Activated T-helper 2 cell treated with anti-CD3 and anti-CD28 coated beads, Interferon-gamma antibody, Interleukin-2, Interleukin-4, amounts not matched to agents 10 μg/mL and 5 μg/mL and 100 μg/mL, durations not matched to agents 14 hours and 24 hours and 36 hours (primary cell): ENCODE results near the gene PSMD14. TPM values are rescaled to one million over a fixed set of nuclear protein-coding genes. Genes with fewer than 3 reads are reported as not detected.
"Not testable (repeated sequence)": the region's sequence is repeated elsewhere in the genome, so short reads cannot be mapped to it uniquely, and the experiment has no call there.

Experiments
- DNase-seq: peaks from one replicate; pipeline ENCODE4 v3.0.0; 2021; ENCODE audit warnings: low spot score
- H3K27ac Mint-ChIP-seq: one replicate; pipeline ENCODE4 v1.8.0; 2021; ENCODE audit warnings: mixed read lengths
- H3K27me3 Mint-ChIP-seq: one replicate; pipeline ENCODE4 v1.8.0; 2021; ENCODE audit warnings: low read depth, mixed read lengths
- H3K36me3 Mint-ChIP-seq: one replicate; pipeline ENCODE4 v1.8.0; 2021; ENCODE audit warnings: low read depth, mixed read lengths
- H3K4me1 Mint-ChIP-seq: one replicate; pipeline ENCODE4 v1.8.0; 2021; ENCODE audit warnings: low read depth, mixed read lengths
- H3K4me3 Mint-ChIP-seq: one replicate; pipeline ENCODE4 v1.8.0; 2021; ENCODE audit warnings: low read depth, mild to moderate bottlenecking, moderate library complexity, mixed read lengths
- H3K9me3 Mint-ChIP-seq: one replicate; pipeline ENCODE4 v1.8.0; 2021; ENCODE audit warnings: mixed read lengths
- intact Hi-C: fragments of 100-400 bp; cut with micrococcal nuclease; formaldehyde crosslinking; loops from one replicate; pipeline ENCODE4 v1.15.1; 2023
- total RNA-seq: library from RNA; stranded (reverse); gene quantifications from 2 replicates; pipeline ENCODE4 v1.2.3, GENCODE V29; 2022

Gene PSMD14
- 106 and 110 TPM in 2 replicates for total RNA-seq

DNA sequence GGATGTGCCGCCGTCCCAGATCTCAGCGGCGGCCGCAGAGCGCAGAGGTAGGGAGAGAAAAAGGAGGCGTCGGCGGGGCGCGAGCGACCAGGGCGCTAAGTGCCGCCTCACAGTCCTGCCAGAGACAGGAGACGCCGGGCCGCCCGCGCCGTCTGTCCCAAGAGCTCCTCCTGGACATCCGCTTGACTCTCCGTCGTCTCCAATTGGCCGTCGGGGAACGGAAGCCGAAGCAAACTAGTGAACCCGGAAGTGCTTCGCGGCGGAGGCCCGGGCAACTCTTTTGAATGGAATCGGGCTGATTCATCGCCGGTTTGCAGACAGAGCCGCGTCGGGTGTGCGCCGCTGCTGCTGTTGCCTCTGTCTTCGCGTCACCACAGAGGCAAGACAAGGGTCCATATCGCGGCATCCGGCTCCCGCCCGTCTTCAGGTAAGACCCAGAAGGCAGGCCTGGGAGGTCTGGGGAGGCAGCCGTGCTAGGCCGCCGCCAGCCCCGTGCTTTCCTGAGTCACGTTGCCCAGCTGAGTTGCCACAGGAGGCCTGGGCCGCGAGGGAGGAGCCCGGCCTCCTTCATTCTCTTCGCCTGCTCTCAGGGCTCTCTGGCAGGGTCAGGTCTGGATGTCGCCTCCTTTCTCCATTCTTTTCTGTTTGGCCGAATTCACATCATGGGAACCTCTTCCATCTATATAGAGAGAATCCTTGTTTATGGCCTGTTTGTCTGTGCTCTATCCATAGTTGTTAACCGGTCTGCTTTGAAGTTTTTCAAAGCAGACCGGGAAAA lies at the start of gene PSMD14:
TSS of gene PSMD14 (plus strand) at position 248 of the 778 bp plus-strand sequence. CDS start 10,401 bp downstream, outside the sequence.
- intact Hi-C loops = loop anchor here (1.0 to 5.0 kb wide), 7 partner anchors 49 to 754 kb away; partner anchors contain the start of gene TBR1
- Mint-ChIP-seq H3K36me3 (peaks cover 38% of the 10 kb centered on the region), H3K27ac (peak within 1 kb of the TSS; percentile 97), H3K9me3 (peaks cover 4% of the 10 kb centered on the region), H3K4me3 (peak within 1 kb of the TSS; percentile 99), H3K4me1 (peaks cover 30% of the 10 kb centered on the region), H3K27me3 (peaks cover 2% of the 10 kb centered on the region)
- DNase-seq = peak; percentile 89

DNA sequence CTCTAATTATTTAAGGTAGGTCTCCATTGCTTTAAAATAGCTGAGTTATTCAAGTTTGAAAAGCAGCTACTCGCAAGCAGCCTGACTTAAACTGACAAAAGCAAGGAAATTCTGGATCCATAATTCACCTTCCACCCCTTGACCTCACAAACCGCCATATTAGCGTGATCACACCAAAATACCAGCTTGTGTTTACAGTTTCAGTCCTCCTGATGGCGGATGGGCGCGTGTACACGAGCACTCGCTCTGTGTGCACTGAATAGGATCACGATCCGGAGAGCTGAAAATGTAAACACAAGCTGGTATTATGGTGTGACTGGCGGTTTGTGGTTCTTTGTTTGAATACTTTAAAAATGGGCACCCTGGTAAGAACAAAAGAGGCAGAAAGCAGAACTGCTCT lies 42.4 kb upstream of the PSMD14 start:
- peaks cover 18% of the 10 kb centered on the region for H3K27me3 Mint-ChIP-seq
- no peaks in the 10 kb centered on the region for H3K9me3 Mint-ChIP-seq
- intact Hi-C loops = no loop called here
- H3K36me3 Mint-ChIP-seq = no peaks in the 10 kb centered on the region
- no peak overlapping the region for H3K4me3 Mint-ChIP-seq
- DNase-seq = no peak
- H3K4me1 Mint-ChIP-seq = no peaks in the 10 kb centered on the region
- no peak overlapping the region for H3K27ac Mint-ChIP-seq

DNA sequence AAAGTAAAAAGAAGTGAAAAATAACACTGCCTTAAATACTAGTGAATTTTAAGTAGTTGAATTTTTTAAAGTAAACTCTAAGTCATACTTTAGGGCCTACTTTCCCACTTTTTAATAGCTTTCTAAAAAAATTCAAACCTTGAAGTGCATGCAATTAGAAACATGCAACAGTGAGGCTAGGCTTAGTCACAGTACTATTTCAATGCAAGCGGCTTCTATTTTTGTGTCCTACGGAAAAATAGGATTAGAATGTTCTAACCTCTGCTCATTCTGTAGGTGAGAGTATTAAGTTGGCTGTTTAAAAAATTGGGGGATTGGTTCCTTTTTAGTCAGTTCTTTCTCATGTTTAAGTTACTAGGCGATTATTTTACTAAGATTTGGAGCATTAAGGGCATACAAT lies 39.1 kb upstream of the PSMD14 start:
- no peaks in the 10 kb centered on the region for H3K9me3 Mint-ChIP-seq
- H3K4me3 Mint-ChIP-seq = no peak overlapping the region
- H3K27me3 Mint-ChIP-seq = peaks cover 25% of the 10 kb centered on the region
- H3K36me3 Mint-ChIP-seq = no peaks in the 10 kb centered on the region
- no peak for DNase-seq
- H3K4me1 Mint-ChIP-seq = peaks cover 8% of the 10 kb centered on the region
- no peak overlapping the region for H3K27ac Mint-ChIP-seq
- intact Hi-C loops = no loop called here

DNA sequence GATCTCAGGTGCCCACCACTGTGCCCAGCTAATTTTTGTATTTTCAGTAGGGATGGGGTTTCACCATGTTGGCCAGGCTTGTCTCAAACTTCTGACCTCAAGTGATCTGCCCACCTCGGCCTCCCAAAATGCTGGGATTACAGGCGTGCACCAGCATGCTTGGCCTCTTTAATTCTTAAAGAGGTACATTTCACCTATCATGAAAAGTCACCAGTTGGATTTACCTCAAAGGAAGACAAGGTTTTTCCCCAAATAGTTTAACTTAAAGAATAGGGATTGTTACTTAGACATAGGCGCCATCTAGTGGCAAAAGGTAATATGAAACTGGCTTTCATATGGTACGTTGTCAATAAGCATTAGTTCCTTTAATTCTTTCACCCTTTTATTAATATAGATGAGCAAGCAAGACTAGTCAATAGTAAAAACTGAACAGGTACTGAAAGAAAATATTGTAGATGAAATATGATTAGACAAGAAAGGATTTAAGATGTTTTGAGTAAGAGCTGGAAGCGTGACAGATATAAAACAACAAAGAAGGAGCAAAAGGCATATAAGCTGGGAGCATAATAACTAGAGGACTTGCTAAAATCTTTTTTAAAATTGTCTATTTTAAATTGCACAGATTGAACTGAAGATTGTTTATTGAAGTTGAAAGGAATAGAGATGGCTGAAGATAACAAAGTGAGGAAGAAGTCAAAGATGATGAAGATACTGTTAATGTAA lies 35.0 kb upstream of the PSMD14 start:
- Mint-ChIP-seq H3K36me3 (no peaks in the 10 kb centered on the region), H3K27ac (no peak overlapping the region), H3K4me1 (peaks cover 8% of the 10 kb centered on the region), H3K27me3 (peaks cover 20% of the 10 kb centered on the region), H3K9me3 (no peaks in the 10 kb centered on the region), H3K4me3 (no peak overlapping the region)
- no peak for DNase-seq
- intact Hi-C loops = loop anchor here (1.0 to 10.0 kb wide), 3 partner anchors 35 to 278 kb away; no protein-coding TSS in a partner anchor

DNA sequence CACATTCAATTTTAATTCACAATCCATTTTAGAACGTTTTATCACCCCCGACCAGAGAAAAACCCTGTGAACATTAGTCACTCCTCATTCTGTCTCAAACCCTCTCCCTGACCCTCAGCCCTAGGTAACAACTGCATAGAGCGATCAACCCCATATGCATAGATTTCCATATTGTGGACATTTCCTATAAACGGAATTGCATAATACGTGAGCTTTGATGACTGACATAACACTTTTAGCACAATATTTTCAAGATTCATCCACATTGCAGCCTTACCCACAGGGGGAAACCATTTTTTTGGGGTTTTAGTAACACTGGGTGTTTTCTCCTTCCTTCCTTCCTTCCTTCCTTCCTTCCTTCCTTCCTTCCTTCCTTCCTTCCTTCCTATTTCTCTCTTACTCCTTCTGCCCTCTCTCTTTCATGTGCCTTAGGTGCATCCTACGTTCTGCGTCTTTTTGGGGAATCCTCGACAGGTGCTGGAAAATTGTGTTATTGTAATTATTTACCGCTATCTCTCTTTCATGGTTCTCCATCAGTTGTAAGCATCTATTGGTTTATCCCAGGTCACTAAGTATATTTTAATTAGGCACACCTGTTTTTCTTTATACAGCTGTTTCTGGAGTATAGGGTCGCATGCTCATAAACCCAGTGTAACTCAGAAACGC lies 29.5 kb upstream of the PSMD14 start:
- not testable (repeated sequence) for H3K4me3 Mint-ChIP-seq, H3K9me3 Mint-ChIP-seq, H3K27ac Mint-ChIP-seq, H3K4me1 Mint-ChIP-seq, H3K36me3 Mint-ChIP-seq, H3K27me3 Mint-ChIP-seq, DNase-seq
- intact Hi-C loops = loop anchor here (10.0 kb wide), 1 partner anchor 284 kb away; no protein-coding TSS in a partner anchor

DNA sequence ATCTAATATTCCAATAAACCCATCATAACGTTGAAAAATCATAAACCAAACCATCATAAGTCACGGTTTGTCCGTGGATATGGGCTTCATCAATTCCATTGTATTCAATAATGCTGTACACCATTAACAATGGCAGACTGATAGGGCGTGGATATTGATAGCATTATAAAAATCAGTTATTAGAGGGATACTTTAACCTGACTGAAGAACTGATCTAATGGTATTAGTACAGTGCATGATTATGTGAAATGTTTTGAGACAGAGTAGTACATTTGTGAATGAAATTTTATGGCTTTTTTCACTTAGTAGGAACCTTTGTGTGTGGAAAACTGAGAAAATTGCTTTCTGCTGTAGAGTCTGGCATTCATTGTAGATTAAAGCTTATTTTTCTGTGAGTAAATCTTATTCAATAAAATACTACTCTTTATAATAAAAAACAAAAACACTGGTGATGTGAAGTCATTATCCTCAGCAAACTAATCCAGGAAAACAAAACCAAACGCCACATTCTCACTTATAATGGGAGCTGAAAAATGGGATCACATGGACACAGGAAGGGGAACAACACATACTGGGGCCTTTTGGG lies 28.9 kb upstream of the PSMD14 start:
- DNase-seq, H3K36me3 Mint-ChIP-seq, H3K9me3 Mint-ChIP-seq, H3K4me3 Mint-ChIP-seq, H3K4me1 Mint-ChIP-seq, H3K27ac Mint-ChIP-seq: not testable (repeated sequence)
- intact Hi-C loops = loop anchor here (10.0 kb wide), 1 partner anchor 285 kb away; no protein-coding TSS in a partner anchor
- H3K27me3 Mint-ChIP-seq = peaks cover 11% of the 10 kb centered on the region

DNA sequence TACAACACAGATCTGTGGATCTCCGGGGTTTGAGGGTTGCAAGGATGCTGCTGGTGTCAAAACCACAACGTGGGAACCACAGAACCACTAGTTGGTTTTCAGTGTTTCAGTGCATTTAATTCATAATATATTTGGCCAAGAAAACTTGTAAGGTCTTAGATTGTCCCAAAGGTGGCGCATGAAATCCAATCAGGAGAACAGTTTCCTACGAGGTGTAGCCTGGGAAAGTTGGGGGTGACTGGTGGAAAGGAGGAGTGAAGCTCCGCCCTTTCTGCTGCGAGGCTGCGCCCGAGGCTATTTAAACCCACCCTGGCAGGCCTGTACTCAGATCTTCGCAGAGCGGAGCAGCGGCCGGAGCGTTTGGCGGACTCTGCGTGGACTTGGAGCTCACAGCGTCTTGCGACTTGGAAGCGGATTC lies 27.3 kb upstream of the PSMD14 start:
- H3K4me1 Mint-ChIP-seq, intact Hi-C loops, H3K9me3 Mint-ChIP-seq, H3K4me3 Mint-ChIP-seq, DNase-seq, H3K27ac Mint-ChIP-seq, H3K36me3 Mint-ChIP-seq: not testable (repeated sequence)
- peaks cover 18% of the 10 kb centered on the region for H3K27me3 Mint-ChIP-seq

DNA sequence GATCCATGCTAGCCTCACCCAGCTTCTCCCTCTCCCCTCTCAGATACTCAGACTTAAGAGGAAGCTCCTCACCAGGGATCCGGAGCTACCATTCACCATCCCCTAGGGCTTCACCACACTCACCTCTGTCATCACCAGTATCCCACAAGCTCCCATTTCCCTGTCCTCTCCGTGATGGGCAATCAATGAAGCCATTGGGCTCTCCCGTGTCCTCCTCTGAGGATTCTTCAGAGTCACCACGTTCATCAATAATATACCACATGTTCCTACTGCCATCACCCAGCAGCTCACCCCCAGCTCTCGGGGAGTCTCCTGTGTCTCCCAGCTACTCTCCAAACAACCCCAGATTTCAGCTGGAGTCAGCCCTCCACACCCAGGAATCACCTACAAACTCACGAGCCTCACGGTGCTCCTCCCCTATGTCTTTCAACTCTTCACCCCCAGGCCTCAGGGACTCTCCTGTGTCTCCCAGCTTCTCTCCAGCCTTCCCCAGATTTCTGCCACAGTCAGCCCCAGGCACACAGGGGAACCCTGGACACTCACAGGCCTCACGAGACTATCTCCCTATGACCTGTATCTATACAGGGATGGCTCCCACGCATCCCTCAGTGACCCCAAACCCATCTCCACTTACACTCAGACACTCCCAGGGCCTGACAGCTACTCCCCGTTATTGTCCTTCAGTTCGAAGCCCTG lies 26.5 kb upstream of the PSMD14 start:
- H3K4me1 Mint-ChIP-seq, H3K27ac Mint-ChIP-seq, DNase-seq, H3K36me3 Mint-ChIP-seq, intact Hi-C loops, H3K9me3 Mint-ChIP-seq, H3K4me3 Mint-ChIP-seq: not testable (repeated sequence)
- H3K27me3 Mint-ChIP-seq = peaks cover 18% of the 10 kb centered on the region

DNA sequence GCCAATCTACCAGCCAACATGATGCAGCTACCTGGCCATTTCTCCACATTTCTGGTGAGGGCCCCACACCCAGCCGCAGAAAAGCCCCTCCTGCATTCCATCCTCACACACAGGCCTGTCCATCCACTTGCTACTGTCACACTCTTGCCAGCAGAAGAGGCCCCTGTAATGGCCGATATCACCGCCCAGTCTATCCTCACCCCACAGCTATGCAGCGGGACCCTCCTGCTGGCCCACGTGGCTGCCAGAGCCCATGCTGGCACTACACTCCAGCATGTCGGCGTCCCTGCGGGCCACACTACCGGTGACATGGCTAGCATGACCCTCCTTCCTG lies 25.9 kb upstream of the PSMD14 start:
- DNase-seq, H3K27ac Mint-ChIP-seq, H3K4me3 Mint-ChIP-seq, intact Hi-C loops, H3K9me3 Mint-ChIP-seq, H3K4me1 Mint-ChIP-seq, H3K36me3 Mint-ChIP-seq: not testable (repeated sequence)
- peaks cover 23% of the 10 kb centered on the region for H3K27me3 Mint-ChIP-seq

DNA sequence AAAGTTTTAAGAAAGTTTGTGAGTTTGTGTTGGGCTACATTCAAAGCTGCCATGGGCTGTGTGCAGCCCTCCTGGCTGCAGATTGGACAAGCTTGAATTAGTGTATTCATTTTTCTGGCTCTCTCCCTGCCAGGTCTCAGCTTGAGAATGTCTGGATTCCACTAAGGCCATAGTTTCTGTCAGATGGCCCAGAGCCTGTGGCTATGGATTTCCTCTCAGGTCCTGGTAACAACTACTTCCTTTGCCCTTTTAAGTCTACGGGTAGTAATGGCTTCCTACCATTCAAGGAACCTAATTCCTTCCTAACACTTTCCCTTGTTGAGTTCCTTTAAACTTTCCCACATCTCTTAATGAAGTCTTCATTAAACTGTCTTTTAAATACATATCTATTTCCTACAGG lies 24.3 kb upstream of the PSMD14 start:
- H3K4me1 Mint-ChIP-seq = no peaks in the 10 kb centered on the region
- H3K36me3 Mint-ChIP-seq = no peaks in the 10 kb centered on the region
- no peak for DNase-seq
- no peak overlapping the region for H3K27ac Mint-ChIP-seq
- intact Hi-C loops = no loop called here
- no peaks in the 10 kb centered on the region for H3K9me3 Mint-ChIP-seq
- H3K27me3 Mint-ChIP-seq = peaks cover 37% of the 10 kb centered on the region
- no peak overlapping the region for H3K4me3 Mint-ChIP-seq

DNA sequence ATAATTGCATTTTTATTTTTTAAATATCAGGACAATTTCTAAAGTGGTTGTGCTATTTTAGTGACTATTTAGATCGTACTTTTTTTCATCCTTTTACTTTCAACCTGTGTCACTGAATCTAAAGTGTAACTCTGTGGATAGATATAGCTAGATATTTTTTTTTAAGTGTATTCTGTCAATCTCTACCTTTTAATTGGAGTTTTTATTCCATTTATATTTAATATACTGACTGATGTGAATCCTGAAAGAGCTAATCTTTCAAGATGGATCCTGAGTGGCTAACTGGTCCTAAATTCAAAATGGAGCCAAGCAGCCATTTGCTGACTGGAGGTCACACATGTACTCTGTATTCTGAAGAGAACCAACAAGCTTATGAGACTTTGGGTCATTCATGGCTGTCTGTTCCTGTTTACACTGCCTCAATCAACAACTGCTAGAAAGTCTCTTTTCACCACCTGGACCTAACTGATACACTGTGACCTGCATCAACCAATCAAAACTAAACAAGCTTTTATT lies 4.6 kb upstream of the PSMD14 start:
- Mint-ChIP-seq H3K4me3 (no peak overlapping the region), H3K27ac (no peak overlapping the region), H3K36me3 (peaks cover 9% of the 10 kb centered on the region), H3K27me3 (peaks cover 27% of the 10 kb centered on the region), H3K4me1 (peaks cover 8% of the 10 kb centered on the region), H3K9me3 (peaks cover 4% of the 10 kb centered on the region)
- intact Hi-C loops = no loop called here
- no peak for DNase-seq

DNA sequence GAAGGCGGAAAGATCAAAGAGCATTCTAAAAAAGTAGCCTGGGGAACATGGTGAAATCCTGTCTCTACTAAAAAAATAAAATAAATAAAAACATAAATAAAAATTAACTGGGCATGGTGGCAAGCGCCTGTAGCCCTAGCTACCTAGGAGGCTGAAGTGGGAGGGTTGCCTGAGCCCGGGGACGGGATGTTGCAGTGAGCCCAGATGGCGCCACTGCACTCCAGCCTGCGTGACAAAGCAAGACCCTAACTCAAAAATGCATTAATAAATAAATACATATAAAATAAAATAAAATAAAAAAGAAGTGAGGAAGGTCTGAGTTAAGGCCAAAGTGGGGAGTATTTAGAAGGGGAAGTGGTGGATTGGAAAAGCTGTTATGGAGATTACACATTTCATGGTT lies 1.3 kb upstream of the PSMD14 start:
- Mint-ChIP-seq H3K36me3 (peaks cover 29% of the 10 kb centered on the region), H3K4me3 (peak overlapping the region; percentile 99), H3K4me1 (peaks cover 23% of the 10 kb centered on the region), H3K27ac (peak overlapping the region; percentile 64), H3K9me3 (peaks cover 4% of the 10 kb centered on the region), H3K27me3 (peaks cover 11% of the 10 kb centered on the region)
- intact Hi-C loops = loop anchor here (5.0 kb wide), 3 partner anchors 50 to 755 kb away; partner anchors contain the start of gene TBR1
- no peak for DNase-seq
